GM12878 (cell line): ENCODE results near the gene FUCA2. TPM values are rescaled to one million over a fixed set of nuclear protein-coding genes. Genes with fewer than 3 reads are reported as not detected.
"Not testable (repeated sequence)": the region's sequence is repeated elsewhere in the genome, so short reads cannot be mapped to it uniquely, and the experiment has no call there.

Source experiments
- ATAC-seq: fragments of 200-7000 bp; cut with Tn5 transposase; 3 replicates; pipeline ENCODE4 v1.9.1; 2020; ENCODE audit warnings: mild to moderate bottlenecking, moderate library complexity
- BruUV-seq: library from RNA; stranded (reverse); fragments of 400-500 nt; replicated peaks from 2 replicates; lab custom pipeline; 2021; lab: Mats Ljungman, UMichigan
- CTCF ChIA-PET: fragments of 300-600 bp; sonication (Branson Sonifier 250); formaldehyde crosslinking; extraction: SDS; loops from one replicate; lab custom pipeline; 2021; ENCODE audit warnings: inconsistent platforms; lab: Yijun Ruan, JAX
- POLR2A ChIA-PET: fragments of 350-600 bp; formaldehyde crosslinking; extraction: SDS; loops from one replicate; lab custom pipeline; 2021; ENCODE audit warnings: inconsistent platforms; lab: Charles Lee
- RAD21 ChIA-PET: fragments of 300-600 bp; sonication (Branson Sonifier 250); formaldehyde crosslinking; loops from one replicate; lab custom pipeline; 2023; ENCODE audit warnings: antibody characterized with exemption; ENCODE audit not compliant: unreplicated experiment; lab: Charles Lee
- SMC1A ChIA-PET: fragments of 300-600 bp; sonication (Branson Sonifier 250); formaldehyde crosslinking; loops from one replicate; lab custom pipeline; 2023; ENCODE audit not compliant: unreplicated experiment, uncharacterized antibody; lab: Charles Lee
- DNase-seq: peaks from one replicate; pipeline ENCODE4 v3.0.0-alpha.2; 2011; ENCODE audit warnings: low read depth, low spot score
- FAIRE-seq: peaks from 3 replicates; lab custom pipeline; 2011; peaks lifted over from hg19 to GRCh38; lab: Jason Lieb, UNC
- H2AFZ ChIP-seq: 2 replicates; pipeline ENCODE4 v1.6.0; 2011; ENCODE audit warnings: low read depth, low read length, control low read depth; ENCODE audit not compliant: control insufficient read depth
- H3K27ac ChIP-seq: 2 replicates; pipeline ENCODE4 v1.5.1; 2011; ENCODE audit warnings: control low read depth; ENCODE audit not compliant: control insufficient read depth, insufficient read depth
- H3K27me3 ChIP-seq, 2 experiments: replicated peaks in 1 of 2; 2 replicates each; pipeline versions ENCODE4 v1.6.0 to v1.6.1; 2011; ENCODE audit warnings: low read length in 1 of 2; ENCODE audit not compliant: control insufficient read depth in 2 of 2, insufficient read depth in 2 of 2
- H3K36me3 ChIP-seq, 2 experiments: 2 replicates each; pipeline ENCODE4 v1.5.1; 2011; ENCODE audit warnings: low read length in 1 of 2; ENCODE audit not compliant: control insufficient read depth in 2 of 2, insufficient read depth in 2 of 2
- H3K4me1 ChIP-seq: 2 replicates; pipeline ENCODE4 v1.6.1; 2011; ENCODE audit warnings: mild to moderate bottlenecking, low read length, moderate library complexity, mixed read lengths; ENCODE audit not compliant: control insufficient read depth, insufficient read depth
- H3K4me2 ChIP-seq: 2 replicates; pipeline ENCODE4 v1.6.0; 2011; ENCODE audit warnings: control low read depth; ENCODE audit not compliant: control insufficient read depth, insufficient read depth
- H3K4me3 ChIP-seq: fragments of 200-600 bp; sonication (generic); 2 replicates; pipeline ENCODE4 v1.5.1; 2016
- H3K79me2 ChIP-seq: 2 replicates; pipeline ENCODE4 v1.6.0; 2011; ENCODE audit warnings: low read length; ENCODE audit not compliant: control insufficient read depth, insufficient read depth
- H3K9ac ChIP-seq: 2 replicates; pipeline ENCODE4 v1.8.0; 2011; ENCODE audit warnings: low read length, control low read depth, mixed read lengths; ENCODE audit not compliant: control insufficient read depth, insufficient read depth
- H3K9me3 ChIP-seq: replicated peaks from 3 replicates; pipeline ENCODE4 v1.5.1; 2011; ENCODE audit warnings: mild to moderate bottlenecking, low read length; ENCODE audit not compliant: control insufficient read depth, insufficient read depth
- H4K20me1 ChIP-seq: 2 replicates; pipeline ENCODE4 v1.6.0; 2011; ENCODE audit not compliant: control insufficient read depth, insufficient read depth
- BHLHE40 ChIP-seq, 2 experiments: fragments of 450-650 bp in 1 of 2; IDR thresholded peaks; 2 replicates each; pipeline ENCODE4 v1.6.1; 2011 to 2017; ENCODE audit warnings: low read depth in 2 of 2, borderline replicate concordance in 1 of 2, improper control_type of control experiment in 1 of 2, low read length in 1 of 2, mild to moderate bottlenecking in 1 of 2
- RUNX3 ChIP-seq: IDR thresholded peaks from 2 replicates; pipeline ENCODE4 v1.6.1; 2012; ENCODE audit warnings: low read length, inconsistent platforms
- WGBS: methylation state at CpG from one replicate; pipeline ENCODE4 v1.1.6; 2016; ENCODE audit warnings: low lambda C conversion rate; ENCODE audit not compliant: insufficient replicate concordance, insufficient coverage; ENCODE audit errors: missing lambda C conversion rate; 5-methylcytosine and 5-hydroxymethylcytosine counted together
- in situ Hi-C: fragments of 300-500 bp; cut with MboI; formaldehyde crosslinking; loops from 9 replicates; pipeline ENCODE4 v1.14.3; 2018; ENCODE audit warnings: mixed read lengths
- intact Hi-C: fragments of 100-400 bp; cut with micrococcal nuclease; formaldehyde crosslinking; loops from one replicate; pipeline ENCODE4 v1.14.2; 2022; ENCODE audit not compliant: unreplicated experiment
- polyA plus RNA-seq, 11 experiments: library from polyadenylated mRNA; depleted of rRNA in 4 of 11; unstranded in 6 of 11; stranded (reverse) in 5 of 11; fragments of >200 nt; fragmentation: Nextera tagmentation in 4 of 11; fragmentation: Illumina TruSeq in 1 of 11; extraction: Ambion mirVana in 4 of 11; extraction: Trizol in 1 of 11; gene quantifications; 1 replicate in 1 of 11; 2 replicates in 10 of 11; pipeline versions ENCODE4 v1.2.1 to v1.2.3, GENCODE V29; 2011 to 2016; ENCODE audit warnings: inconsistent platforms in 2 of 11, missing spikeins in 2 of 11, low read depth in 1 of 11
- small RNA-seq: library from RNA; depleted of rRNA; stranded (forward); fragments of <200 nt; gene quantifications from one replicate; pipeline ENCODE3, GENCODE V24; 2014
- total RNA-seq, 4 experiments: library from RNA; depleted of rRNA in 3 of 4; stranded (reverse); fragments of >200 nt in 3 of 4; fragmentation: Illumina TruSeq in 1 of 4; extraction: Trizol in 1 of 4; gene quantifications; 2 replicates each; pipeline versions ENCODE4 v1.2.1 to v1.2.3, GENCODE V29; 2013 to 2021

The FUCA2 gene
- total and polyA plus RNA-seq, 10 of the 15 experiments (the other 5 are each of a cell fraction or from before 2014, with no cell fraction given) = 5.7 to 36.2 (median 21.5) TPM

DNA sequence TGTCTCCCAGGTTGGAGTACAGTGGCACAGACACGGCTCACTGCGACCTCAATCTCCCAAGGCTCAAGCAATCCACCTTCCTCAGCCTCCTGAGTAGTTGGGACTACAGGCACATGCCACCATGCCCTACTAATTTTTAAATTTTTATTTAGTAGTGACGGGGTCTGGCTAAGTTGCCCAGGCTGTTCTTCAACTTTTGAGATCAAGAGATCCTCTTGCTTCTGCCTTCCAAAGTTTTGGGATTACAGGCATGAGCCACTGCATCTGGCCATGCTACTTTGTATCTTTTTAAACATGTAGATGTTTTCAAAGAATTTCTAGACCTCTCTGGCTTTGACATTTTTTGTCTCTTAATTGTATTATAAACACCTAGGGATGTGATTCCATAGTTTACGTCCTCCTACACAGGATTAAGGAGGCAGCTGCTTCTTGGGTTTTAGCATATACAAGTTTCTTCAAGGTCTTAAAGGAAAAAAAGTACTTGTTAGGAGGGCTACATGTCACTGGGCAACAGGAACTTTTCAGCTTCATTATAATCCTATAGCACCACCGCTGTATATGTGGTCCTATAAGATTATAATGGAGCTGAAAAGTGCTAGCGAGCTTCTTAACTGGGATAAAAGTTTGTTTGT is 62.3 kb downstream of the FUCA2 start:
- TF ChIP-seq RUNX3 = no peak
- 0 out of 4 replicates have a peak, but pooled peaks of 1 of the 2 experiments have one; percentile 5 for TF ChIP-seq BHLHE40 (IDR thresholded peaks at IDR 0.05; ENCODE audit: borderline replicate concordance in 1 of 2, low read depth in 2 of 2, low read length in 1 of 2)
- TF ChIP-seq, all 136 proteins: peak for 1
- peak overlapping the region; percentile 5; the same call in 1 of the 2 replicates for H3K27ac ChIP-seq
- peak overlapping the region; percentile 98 for H2AFZ ChIP-seq
- FAIRE-seq (no peak), DNase-seq (no peak), ATAC-seq (no peak)
- ChIA-PET RAD21 (interaction anchor here (1.0 kb wide), 1 partner anchor 64 kb away, joined by 3 read pairs; no protein-coding TSS in a partner anchor), POLR2A (interaction anchor here (0.6 kb wide), 1 partner anchor 380 kb away, joined by 6 read pairs; no protein-coding TSS in a partner anchor), SMC1A (interaction anchor here (0.8 to 2.2 kb wide), 7 partner anchors 8 to 217 kb away, joined by 3 to 6 read pairs (median 3); no protein-coding TSS in a partner anchor), CTCF (interaction anchor here (0.7 to 2.1 kb wide), 3 partner anchors 22 to 63 kb away, joined by 3 to 9 read pairs (median 4); partner anchors contain the start of gene FUCA2)
- peak overlapping the region; percentile 80 for H3K4me2 ChIP-seq
- H3K9me3 ChIP-seq = no peaks in the 10 kb centered on the region
- BruUV-seq = no TSS peak
- in situ Hi-C loops (no loop called here), intact Hi-C loops (no loop called here)
- WGBS = 77% methylated on average over 6 of the region's 6 CpGs
- H3K4me1 ChIP-seq = no peaks in the 10 kb centered on the region
- H4K20me1 ChIP-seq = no peaks in the 10 kb centered on the region
- H3K9ac ChIP-seq = peak overlapping the region; percentile 89
- no peaks in the 10 kb centered on the region for H3K27me3 ChIP-seq
- H3K4me3 ChIP-seq = peak overlapping the region; percentile 77
- peaks cover 41% of the 10 kb centered on the region for H3K79me2 ChIP-seq
- H3K36me3 ChIP-seq = peaks cover 0 to 5% of the 10 kb centered on the region in 2 experiments; a peak in 1 of 4 replicates

DNA sequence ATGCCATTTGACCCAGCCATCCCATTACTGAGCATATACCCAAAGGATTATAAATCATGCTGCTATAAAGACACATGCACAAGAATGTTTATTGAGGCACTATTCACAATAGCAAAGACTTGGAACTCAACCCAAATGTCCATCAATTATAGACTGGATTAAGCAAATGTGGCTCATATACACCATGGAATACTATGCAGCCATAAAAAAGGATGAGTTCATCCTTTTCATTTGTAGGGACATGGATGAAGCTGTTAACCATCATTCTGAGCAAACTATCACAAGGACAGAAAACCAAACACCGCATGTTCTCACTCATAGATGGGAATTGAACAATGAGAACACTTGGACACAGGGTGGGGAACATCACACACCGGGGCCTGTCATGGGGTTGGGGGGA is 63.7 kb downstream of the FUCA2 start:
- POLR2A ChIA-PET, FAIRE-seq: not testable (repeated sequence)
- WGBS = 100% methylated on average over 2 of the region's 2 CpGs

More for the DNA sequence above, 63.7 kb downstream of the FUCA2 start:
- H3K4me2 ChIP-seq, in situ Hi-C loops, H3K4me3 ChIP-seq, H3K36me3 ChIP-seq, H3K27me3 ChIP-seq, DNase-seq, H3K9ac ChIP-seq, intact Hi-C loops, H3K27ac ChIP-seq, H2AFZ ChIP-seq, ATAC-seq, BruUV-seq, H3K4me1 ChIP-seq, H4K20me1 ChIP-seq, H3K9me3 ChIP-seq: not testable (repeated sequence)
- ChIA-PET SMC1A (interaction anchor here (0.6 kb wide), 1 partner anchor 919 kb away, joined by 3 read pairs; no protein-coding TSS in a partner anchor), RAD21 (interaction anchor here (0.7 kb wide), 1 partner anchor 33 kb away, joined by 3 read pairs; no protein-coding TSS in a partner anchor), CTCF (interaction anchor here (0.7 to 1.0 kb wide), 2 partner anchors 16 to 498 kb away, joined by 3 read pairs; no protein-coding TSS in a partner anchor)
- peaks cover 34% of the 10 kb centered on the region for H3K79me2 ChIP-seq

Small RNAs within 50 kb of the gene (small RNA-seq; reads per million reads assigned to genes)
- gene RNA5SP221 = 1.5 reads per million, percentile 50 among the genes with 10 or more reads in this experiment

Other genes starting within 250 kb of the FUCA2 start
- gene ADAT2, start 61.0 kb downstream of the FUCA2 start, total RNA-seq (2014; rRNA removed) = 17.5 and 20.1 TPM in 2 replicates
- 19.5 and 21.5 TPM in 2 replicates for gene ADAT2, start 61.0 kb downstream of the FUCA2 start, total RNA-seq (2014; rRNA removed; fragmentation: Illumina TruSeq; extraction: Trizol)
- 13.2 and 17.1 TPM in 2 replicates for gene ADAT2, start 61.0 kb downstream of the FUCA2 start, total RNA-seq (2021)
- 35.5 and 55.9 TPM in 2 replicates for gene ADAT2, start 61.0 kb downstream of the FUCA2 start, polyA plus RNA-seq (2011; rRNA removed)
- gene ADAT2, start 61.0 kb downstream of the FUCA2 start, polyA plus RNA-seq (2014; fragmentation: Illumina TruSeq; extraction: Trizol) = 23.1 and 35.6 TPM in 2 replicates
- gene ADAT2, start 61.0 kb downstream of the FUCA2 start, polyA plus RNA-seq (2014; fragmentation: Nextera tagmentation; extraction: Ambion mirVana) = 1 to 10 TPM; 7.8 to 9.0 TPM
- gene ADAT2, start 61.0 kb downstream of the FUCA2 start, polyA plus RNA-seq (2014; rRNA removed) = 25.8 and 38.6 TPM in 2 replicates
- gene ADAT2, start 61.0 kb downstream of the FUCA2 start, polyA plus RNA-seq (2016; fragmentation: Nextera tagmentation; extraction: Ambion mirVana) = 10 to 100 TPM; 12.6 to 15.1 TPM
- 22.2 and 25.3 TPM in 2 replicates for gene PEX3, start 60.9 kb downstream of the FUCA2 start, total RNA-seq (2014; rRNA removed)
- 35.3 and 36.2 TPM in 2 replicates for gene PEX3, start 60.9 kb downstream of the FUCA2 start, total RNA-seq (2014; rRNA removed; fragmentation: Illumina TruSeq; extraction: Trizol)
- gene PEX3, start 60.9 kb downstream of the FUCA2 start, total RNA-seq (2021) = 18.6 and 19.0 TPM in 2 replicates
- gene PEX3, start 60.9 kb downstream of the FUCA2 start, polyA plus RNA-seq (2011; rRNA removed) = 70.7 and 101 TPM in 2 replicates
- 28.7 and 35.2 TPM in 2 replicates for gene PEX3, start 60.9 kb downstream of the FUCA2 start, polyA plus RNA-seq (2014; fragmentation: Illumina TruSeq; extraction: Trizol)
- 10 to 100 TPM; 50.8 to 70.0 TPM for gene PEX3, start 60.9 kb downstream of the FUCA2 start, polyA plus RNA-seq (2014; fragmentation: Nextera tagmentation; extraction: Ambion mirVana)
- gene PEX3, start 60.9 kb downstream of the FUCA2 start, polyA plus RNA-seq (2014; rRNA removed) = 22.7 and 24.2 TPM in 2 replicates
- gene PEX3, start 60.9 kb downstream of the FUCA2 start, polyA plus RNA-seq (2016; fragmentation: Nextera tagmentation; extraction: Ambion mirVana) = 10 to 100 TPM; 42.0 to 49.5 TPM
- gene PHACTR2, start 166.2 kb upstream of the FUCA2 start, total RNA-seq (2014; rRNA removed) = 8.7 and 11.0 TPM in 2 replicates
- 18.7 and 19.1 TPM in 2 replicates for gene PHACTR2, start 166.2 kb upstream of the FUCA2 start, total RNA-seq (2014; rRNA removed; fragmentation: Illumina TruSeq; extraction: Trizol)
- gene PHACTR2, start 166.2 kb upstream of the FUCA2 start, total RNA-seq (2021) = 12.2 and 12.3 TPM in 2 replicates
- 5.9 and 8.1 TPM in 2 replicates for gene PHACTR2, start 166.2 kb upstream of the FUCA2 start, polyA plus RNA-seq (2011; rRNA removed)
- 7.2 and 10.7 TPM in 2 replicates for gene PHACTR2, start 166.2 kb upstream of the FUCA2 start, polyA plus RNA-seq (2014; fragmentation: Illumina TruSeq; extraction: Trizol)
- gene PHACTR2, start 166.2 kb upstream of the FUCA2 start, polyA plus RNA-seq (2014; fragmentation: Nextera tagmentation; extraction: Ambion mirVana) = 1 to 10 TPM; 2.0 to 4.7 TPM
- gene PHACTR2, start 166.2 kb upstream of the FUCA2 start, polyA plus RNA-seq (2014; rRNA removed) = 3.5 and 4.1 TPM in 2 replicates
- 1 to 10 TPM; 1.4 to 2.1 TPM for gene PHACTR2, start 166.2 kb upstream of the FUCA2 start, polyA plus RNA-seq (2016; fragmentation: Nextera tagmentation; extraction: Ambion mirVana)